Measurements from ENCODE around the gene LRRC2. TPM values are rescaled to one million over a fixed set of nuclear protein-coding genes. Genes with fewer than 3 reads are reported as not detected.
"Not testable (repeated sequence)": the region's sequence is repeated elsewhere in the genome, so short reads cannot be mapped to it uniquely, and the experiment has no call there.

The LRRC2 gene
- total and polyA plus RNA-seq, 8 donors: 1.0 to 4.6 (median 1.8) TPM; not detected in 1

DNA sequence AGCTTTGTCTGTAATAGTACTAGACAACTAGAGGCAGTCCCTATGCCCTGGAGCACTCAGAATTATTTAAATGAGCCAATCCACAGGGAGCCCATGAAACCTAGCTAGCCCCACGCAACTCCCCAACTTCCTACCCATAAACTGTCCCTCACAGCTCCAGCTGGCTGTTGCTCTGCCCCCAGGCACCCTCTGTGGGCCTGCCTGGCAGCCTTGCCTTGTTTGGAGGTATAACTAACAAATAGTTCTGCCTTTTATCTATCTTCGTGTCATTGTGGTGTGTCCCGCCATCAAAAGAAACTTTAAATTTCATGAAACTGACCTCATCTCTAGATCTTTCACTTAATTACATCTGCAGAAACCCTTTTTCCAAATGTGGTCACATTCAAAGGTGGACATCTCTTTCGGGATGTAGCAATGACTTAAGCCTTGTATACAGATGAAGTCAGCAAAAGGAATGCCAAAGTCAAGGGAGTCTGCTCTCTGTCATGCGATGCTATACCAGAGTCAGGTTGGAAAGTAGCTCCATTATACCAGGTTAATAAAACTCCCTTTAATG is 70.1 kb downstream of the LRRC2 start:
- intact Hi-C loops (cut with DNase I; ENCODE audit: low total_unique reads): no loop called here
- Histone ChIP-seq H3K27ac (no peak overlapping the region), H3K27me3 (no peaks in the 10 kb centered on the region), H3K9me3 (no peaks in the 10 kb centered on the region), H3K4me1 (peaks cover 0 to 9% (median 3%) of the 10 kb centered on the region in 4 donors), H3K4me3 (no peak overlapping the region), H3K36me3 (no peaks in the 10 kb centered on the region)
- no peak for DNase-seq
- no peak for TF ChIP-seq POLR2A (IDR thresholded peaks at IDR 0.05)
- TF ChIP-seq EP300 (IDR thresholded peaks at IDR 0.05): no peak
- TF ChIP-seq, protein P1, sequence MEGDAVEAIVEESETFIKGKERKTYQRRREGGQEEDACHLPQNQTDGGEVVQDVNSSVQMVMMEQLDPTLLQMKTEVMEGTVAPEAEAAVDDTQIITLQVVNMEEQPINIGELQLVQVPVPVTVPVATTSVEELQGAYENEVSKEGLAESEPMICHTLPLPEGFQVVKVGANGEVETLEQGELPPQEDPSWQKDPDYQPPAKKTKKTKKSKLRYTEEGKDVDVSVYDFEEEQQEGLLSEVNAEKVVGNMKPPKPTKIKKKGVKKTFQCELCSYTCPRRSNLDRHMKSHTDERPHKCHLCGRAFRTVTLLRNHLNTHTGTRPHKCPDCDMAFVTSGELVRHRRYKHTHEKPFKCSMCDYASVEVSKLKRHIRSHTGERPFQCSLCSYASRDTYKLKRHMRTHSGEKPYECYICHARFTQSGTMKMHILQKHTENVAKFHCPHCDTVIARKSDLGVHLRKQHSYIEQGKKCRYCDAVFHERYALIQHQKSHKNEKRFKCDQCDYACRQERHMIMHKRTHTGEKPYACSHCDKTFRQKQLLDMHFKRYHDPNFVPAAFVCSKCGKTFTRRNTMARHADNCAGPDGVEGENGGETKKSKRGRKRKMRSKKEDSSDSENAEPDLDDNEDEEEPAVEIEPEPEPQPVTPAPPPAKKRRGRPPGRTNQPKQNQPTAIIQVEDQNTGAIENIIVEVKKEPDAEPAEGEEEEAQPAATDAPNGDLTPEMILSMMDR (IDR thresholded peaks at IDR 0.05): no peak
- TF ChIP-seq POLR2AphosphoS5 (IDR thresholded peaks at IDR 0.05): peak in 1 of 3 donors; percentile 24
- WGBS, 5 donors: 85 to 94% (median 88%) methylated on average over 5 of the region's 5 CpGs

GRCh38 chr3:46494491-46494890 is 71.6 kb downstream of the LRRC2 start:
- not testable (repeated sequence) for H3K4me3 ChIP-seq

GRCh38 chr3:46492890-46493547 is 73.1 kb downstream of the LRRC2 start:
- Histone ChIP-seq H3K4me3 (no peak overlapping the region), H3K9me3 (no peaks in the 10 kb centered on the region), H3K4me1 (peaks cover 13 to 22% (median 17%) of the 10 kb centered on the region in 4 donors), H3K27me3 (no peaks in the 10 kb centered on the region), H3K36me3 (no peaks in the 10 kb centered on the region), H3K27ac (no peak overlapping the region)
- WGBS, 5 donors: 78 to 91% (median 85%) methylated on average over 6 of the region's 6 CpGs
- intact Hi-C loops (cut with DNase I; ENCODE audit: low total_unique reads): loop anchor here (5.0 kb wide), 1 partner anchor 144 kb away; no protein-coding TSS in a partner anchor
- DNase-seq: no peak
- TF ChIP-seq EP300 (IDR thresholded peaks at IDR 0.05): no peak
- TF ChIP-seq POLR2A (IDR thresholded peaks at IDR 0.05): no peak

More at GRCh38 chr3:46494491-46494890, 71.6 kb downstream of the LRRC2 start:
- not testable (repeated sequence) for H3K36me3 ChIP-seq, H3K9me3 ChIP-seq, H3K27me3 ChIP-seq, H3K27ac ChIP-seq, DNase-seq
- WGBS, 5 donors: 94 to 100% (median 97%) methylated on average over 6 to 27 of the region's 33 CpGs
- peaks cover 3 to 13% (median 8%) of the 10 kb centered on the region in 4 donors for H3K4me1 ChIP-seq
- intact Hi-C loops (cut with DNase I; ENCODE audit: low total_unique reads): loop anchor here (5.0 kb wide), 1 partner anchor 143 kb away; no protein-coding TSS in a partner anchor

GRCh38 chr3:46491089-46492070 is 74.7 kb downstream of the LRRC2 start:
- Histone ChIP-seq H3K36me3 (no peaks in the 10 kb centered on the region), H3K27me3 (no peaks in the 10 kb centered on the region), H3K9me3 (no peaks in the 10 kb centered on the region), H3K27ac (peak overlapping the region in 2 of 5 donors; percentile 10 to 16), H3K4me3 (no peak overlapping the region), H3K4me1 (peaks cover 13 to 22% (median 17%) of the 10 kb centered on the region in 4 donors)
- TF ChIP-seq, protein P1 (IDR thresholded peaks at IDR 0.05): peak in 1 of 7 experiments; percentile 9
- peak in 1 of 3 donors; percentile 51 for TF ChIP-seq POLR2AphosphoS5 (IDR thresholded peaks at IDR 0.05)
- no peak for TF ChIP-seq EP300 (IDR thresholded peaks at IDR 0.05)
- TF ChIP-seq POLR2A (IDR thresholded peaks at IDR 0.05): no peak
- intact Hi-C loops (cut with DNase I; ENCODE audit: low total_unique reads): loop anchor here (5.0 kb wide), 1 partner anchor 146 kb away; no protein-coding TSS in a partner anchor
- 44 to 60% (median 53%) methylated on average over 11 of the region's 11 CpGs for WGBS, 5 donors
- DNase-seq: peak in 1 of 2 donors; percentile 71
